OCI-LY7 (cell line): ENCODE data around the gene MLPH. TPM values are rescaled to one million over a fixed set of nuclear protein-coding genes. Genes with fewer than 3 reads are reported as not detected.

Experiments
- BruUV-seq: library from RNA; stranded (reverse); fragments of 400-500 nt; replicated peaks from 2 replicates; lab custom pipeline; 2021; lab: Mats Ljungman, UMichigan
- CTCF ChIA-PET: fragments of 300-600 bp; sonication (Branson Sonifier 250); formaldehyde crosslinking; loops from one replicate; lab custom pipeline; 2022; ENCODE audit warnings: antibody characterized with exemption; ENCODE audit not compliant: unreplicated experiment; lab: Charles Lee
- POLR2A ChIA-PET: fragments of 300-600 bp; sonication (Branson Sonifier 250); formaldehyde crosslinking; loops from one replicate; lab custom pipeline; 2022; ENCODE audit warnings: antibody characterized with exemption; lab: Charles Lee
- DNase-seq: peaks from one replicate; pipeline ENCODE4 v3.0.0-alpha.2; 2015; ENCODE audit warnings: low spot score
- H2AFZ ChIP-seq: fragments of 200-600 bp; sonication (generic), shearing (Covaris generic); 2 replicates; pipeline ENCODE4 v1.6.1; 2014; ENCODE audit warnings: mild to moderate bottlenecking, antibody characterized with exemption, low read length, moderate library complexity
- H3K27ac ChIP-seq: fragments of 200-600 bp; sonication (generic); 2 replicates; pipeline ENCODE4 v1.5.1; 2014; ENCODE audit warnings: mixed run types, low read depth, mild to moderate bottlenecking, moderate library complexity, low read length, inconsistent platforms; ENCODE audit not compliant: poor library complexity, severe bottlenecking
- H3K36me3 ChIP-seq: fragments of 200-600 bp; sonication (generic); 2 replicates; pipeline ENCODE4 v1.6.1; 2014; ENCODE audit warnings: mild to moderate bottlenecking, antibody characterized with exemption, low read length, moderate library complexity, mixed read lengths; ENCODE audit not compliant: insufficient read depth
- H3K4me1 ChIP-seq: fragments of 200-600 bp; sonication (generic); 2 replicates; pipeline ENCODE4 v1.5.1; 2014; ENCODE audit warnings: mild to moderate bottlenecking, low read length; ENCODE audit not compliant: insufficient read depth, poor library complexity, severe bottlenecking
- H3K4me2 ChIP-seq: fragments of 200-600 bp; sonication (generic); 2 replicates; pipeline ENCODE4 v1.6.1; 2014; ENCODE audit warnings: mild to moderate bottlenecking, low read length
- H3K4me3 ChIP-seq: fragments of 200-600 bp; sonication (generic); 2 replicates; pipeline ENCODE4 v1.5.1; 2014; ENCODE audit warnings: mild to moderate bottlenecking, low read depth, low read length; ENCODE audit not compliant: poor library complexity, severe bottlenecking
- H3K79me2 ChIP-seq: fragments of 200-600 bp; sonication (generic); 2 replicates; pipeline ENCODE4 v1.6.1; 2016; ENCODE audit warnings: low read depth, mild to moderate bottlenecking, low read length, moderate library complexity, mixed read lengths; ENCODE audit not compliant: insufficient read depth
- H3K9me2 ChIP-seq: fragments of 200-600 bp; sonication (generic); 2 replicates; pipeline ENCODE4 v1.6.1; 2016; ENCODE audit warnings: mild to moderate bottlenecking, low read length, mixed read lengths; ENCODE audit not compliant: insufficient read depth
- H3K9me3 ChIP-seq: fragments of 200-600 bp; sonication (generic); 2 replicates; pipeline ENCODE4 v1.6.1; 2014; ENCODE audit warnings: mild to moderate bottlenecking, mixed run types, low read length, mixed read lengths
- H4K20me1 ChIP-seq: fragments of 200-600 bp; sonication (generic); 2 replicates; pipeline ENCODE4 v1.6.1; 2014; ENCODE audit warnings: mild to moderate bottlenecking, antibody characterized with exemption, low read length, moderate library complexity, mixed read lengths; ENCODE audit not compliant: insufficient read depth
- CTCF ChIP-seq: fragments of 200-600 bp; sonication (generic); conservative IDR thresholded peaks from 2 replicates; pipeline ENCODE4 v1.5.1; 2014; ENCODE audit warnings: mild to moderate bottlenecking, antibody characterized with exemption, low read length, moderate library complexity, mixed read lengths
- EZH2phosphoT487 ChIP-seq: fragments of 200-600 bp; sonication (generic); IDR thresholded peaks from 2 replicates; pipeline ENCODE4 v1.6.1; 2018; ENCODE audit warnings: low read depth, borderline replicate concordance, mild to moderate bottlenecking, mixed run types, antibody characterized with exemption, low read length, moderate library complexity, mixed read lengths
- intact Hi-C: fragments of 100-400 bp; cut with micrococcal nuclease; formaldehyde crosslinking; loops from one replicate; pipeline ENCODE4 v1.10.0; 2022; ENCODE audit not compliant: unreplicated experiment
- total RNA-seq, 2 experiments: library from RNA; depleted of rRNA in 1 of 2; stranded (reverse); fragments of >200 nt in 1 of 2; shearing (Covaris generic) in 1 of 2; gene quantifications; 2 replicates each; pipeline ENCODE4 v1.2.3, GENCODE V29; 2014 to 2022

The MLPH gene
- total RNA-seq, 2 experiments from 2014 or later: not detected

DNA sequence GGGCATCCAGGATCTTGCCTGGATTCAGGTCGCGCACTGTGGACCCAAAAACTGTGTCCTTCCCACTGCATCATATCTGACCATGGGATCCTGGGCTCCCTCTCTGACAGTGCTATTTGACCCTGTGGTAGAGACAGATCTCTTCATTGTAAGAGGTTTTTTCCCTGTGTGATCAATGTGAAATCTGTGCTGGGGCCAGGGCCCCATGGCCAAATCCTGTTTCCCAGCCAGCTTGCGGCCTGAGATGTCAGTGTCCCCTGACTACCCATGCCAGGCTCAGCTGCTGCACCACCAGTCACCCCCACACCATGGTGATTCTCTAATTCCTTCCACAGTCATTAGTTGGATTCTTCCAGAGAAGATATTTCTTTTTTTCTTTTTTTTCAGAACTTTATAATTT lies 82.8 kb downstream of the MLPH start:
- POLR2A ChIA-PET: interaction anchor here (0.6 kb wide), 1 partner anchor 41 kb away, joined by 4 read pairs; no protein-coding TSS in a partner anchor

DNA sequence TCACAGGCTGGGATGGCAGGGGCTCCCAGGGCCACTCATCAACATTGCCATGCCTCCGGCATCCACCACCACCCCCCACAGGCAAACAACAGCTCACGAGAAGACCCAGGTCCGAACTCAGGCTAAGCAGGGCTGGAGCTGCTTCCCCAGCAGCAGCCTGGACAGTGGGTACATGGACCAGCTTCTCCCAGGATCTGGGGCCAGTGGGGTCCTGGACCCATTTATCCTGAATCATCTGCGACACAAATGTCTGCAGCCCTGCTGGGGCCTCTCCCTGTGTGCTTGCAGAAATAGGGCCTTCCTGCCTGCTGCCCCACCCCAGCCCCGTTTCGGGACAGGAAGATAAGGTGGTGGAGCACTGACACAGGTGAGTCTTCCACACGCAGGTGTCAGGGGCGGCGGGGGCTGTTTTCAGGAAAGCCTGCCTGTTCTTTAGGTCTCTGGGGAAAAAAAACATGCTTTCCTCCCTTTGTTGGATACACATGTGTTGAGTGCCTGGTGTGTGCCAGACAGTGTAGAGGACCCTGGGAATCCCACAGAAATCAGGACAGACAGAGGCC lies 83.8 kb downstream of the MLPH start:
- Histone ChIP-seq H3K79me2 (no peaks in the 10 kb centered on the region), H3K9me2 (no peaks in the 10 kb centered on the region), H3K4me3 (no peak overlapping the region), H4K20me1 (no peaks in the 10 kb centered on the region), H3K4me2 (no peak overlapping the region), H3K4me1 (no peaks in the 10 kb centered on the region), H3K9me3 (no peaks in the 10 kb centered on the region; the same call in 1 of the 2 replicates), H2AFZ (no peak overlapping the region), H3K36me3 (no peaks in the 10 kb centered on the region), H3K27ac (no peak overlapping the region)
- ChIA-PET CTCF (interaction anchor here (3.2 kb wide), 1 partner anchor 58 kb away, joined by 36 read pairs; no protein-coding TSS in a partner anchor), POLR2A (no interaction called here)
- no peak for DNase-seq
- intact Hi-C loops: loop anchor here (10.0 kb wide), 1 partner anchor 446 kb away; no protein-coding TSS in a partner anchor
- TF ChIP-seq CTCF: no peak
- no peak for TF ChIP-seq EZH2phosphoT487
- no TSS peak for BruUV-seq

More for the DNA sequence above, 82.8 kb downstream of the MLPH start:
- no peak overlapping the region for H3K27ac ChIP-seq
- no peaks in the 10 kb centered on the region for H4K20me1 ChIP-seq
- H3K36me3 ChIP-seq: no peaks in the 10 kb centered on the region
- no peak overlapping the region for H3K4me2 ChIP-seq
- H3K4me1 ChIP-seq: no peaks in the 10 kb centered on the region
- no peaks in the 10 kb centered on the region; the same call in 1 of the 2 replicates for H3K9me3 ChIP-seq
- no peak overlapping the region for H2AFZ ChIP-seq
- intact Hi-C loops: loop anchor here (10.0 kb wide), 1 partner anchor 445 kb away; no protein-coding TSS in a partner anchor
- no TSS peak for BruUV-seq
- TF ChIP-seq CTCF (no peak), EZH2phosphoT487 (no peak)
- no peak for DNase-seq
- CTCF ChIA-PET: no interaction called here
- no peaks in the 10 kb centered on the region for H3K79me2 ChIP-seq
- H3K9me2 ChIP-seq: no peaks in the 10 kb centered on the region
- H3K4me3 ChIP-seq: no peak overlapping the region

DNA sequence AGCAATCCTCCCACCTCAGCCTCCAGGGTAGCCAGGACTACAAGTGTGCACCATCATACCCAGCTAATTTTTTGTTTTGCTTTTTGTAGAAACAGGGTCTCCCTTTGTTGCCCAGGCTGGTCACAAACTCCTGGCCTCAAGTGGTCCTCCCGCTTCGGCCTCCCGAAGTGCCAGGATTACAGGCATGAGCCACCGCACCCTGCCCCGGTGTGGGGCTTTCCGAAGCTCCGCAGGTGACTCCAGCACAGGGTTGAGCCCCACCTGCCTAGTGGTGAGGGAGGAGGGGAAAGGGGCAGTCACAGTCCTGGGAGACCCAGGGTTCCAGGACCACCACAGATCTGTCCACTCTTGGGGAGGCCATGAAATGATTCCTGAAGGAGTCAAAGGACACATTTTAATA lies 84.5 kb downstream of the MLPH start:
- Histone ChIP-seq H3K36me3 (no peaks in the 10 kb centered on the region), H3K4me2 (no peak overlapping the region), H3K27ac (no peak overlapping the region), H3K79me2 (no peaks in the 10 kb centered on the region), H2AFZ (no peak overlapping the region), H3K9me3 (no peaks in the 10 kb centered on the region), H3K4me3 (no peak overlapping the region), H4K20me1 (no peaks in the 10 kb centered on the region), H3K4me1 (no peaks in the 10 kb centered on the region), H3K9me2 (no peaks in the 10 kb centered on the region)
- no peak for TF ChIP-seq EZH2phosphoT487
- no peak for TF ChIP-seq CTCF
- no TSS peak for BruUV-seq
- ChIA-PET CTCF (interaction anchor here (0.5 to 3.2 kb wide), 7 partner anchors 21 to 417 kb away, joined by 3 to 36 read pairs (median 4); no protein-coding TSS in a partner anchor), POLR2A (interaction anchor here (1.0 kb wide), 1 partner anchor 59 kb away, joined by 3 read pairs; no protein-coding TSS in a partner anchor)
- no peak for DNase-seq
- intact Hi-C loops: loop anchor here (10.0 kb wide), 1 partner anchor 447 kb away; no protein-coding TSS in a partner anchor
